Type B pancreatic cell (in vitro differentiated cells): ENCODE data around the gene DCAKD. TPM values are rescaled to one million over a fixed set of nuclear protein-coding genes. Genes with fewer than 3 reads are reported as not detected.

Experiments used
- DNase-seq: peaks from one replicate; pipeline ENCODE4 v3.0.0; 2021; ENCODE audit warnings: mixed read lengths; ENCODE audit not compliant: unreplicated experiment; ENCODE audit errors: extremely low spot score
- H3K27ac Mint-ChIP-seq: 2 replicates; pipeline ENCODE4 v1.8.0; 2021; ENCODE audit warnings: mild to moderate bottlenecking, mixed read lengths
- H3K27me3 Mint-ChIP-seq: 2 replicates; pipeline ENCODE4 v1.8.0; 2021; ENCODE audit warnings: mixed read lengths
- H3K36me3 Mint-ChIP-seq: 2 replicates; pipeline ENCODE4 v1.8.0; 2021; ENCODE audit warnings: mixed read lengths
- H3K4me1 Mint-ChIP-seq: one replicate; pipeline ENCODE4 v1.8.0; 2021; ENCODE audit warnings: mixed read lengths; ENCODE audit not compliant: unreplicated experiment
- H3K4me3 Mint-ChIP-seq: 2 replicates; pipeline ENCODE4 v1.8.0; 2021; ENCODE audit warnings: mild to moderate bottlenecking, mixed read lengths
- H3K9me3 Mint-ChIP-seq: 2 replicates; pipeline ENCODE4 v1.8.0; 2021; ENCODE audit warnings: mixed read lengths
- CTCF ChIP-seq: fragments of 200-600 bp; sonication (generic); conservative IDR thresholded peaks from 2 replicates; pipeline ENCODE4 v1.5.0; 2021; ENCODE audit warnings: antibody characterized with exemption, mild to moderate bottlenecking
- long read RNA-seq: library from polyadenylated mRNA; unstranded; transcript quantifications from one replicate; pipeline ENCODE4 v2.0.0, GENCODE V29; 2020
- total RNA-seq: library from RNA; stranded (reverse); gene quantifications from 2 replicates; pipeline ENCODE4 v1.2.1, GENCODE V29; 2021; ENCODE audit warnings: low replicate concordance

The DCAKD gene
- 40.3 and 57.5 TPM in 2 replicates for total RNA-seq
- long read RNA-seq, transcript DCAKD-205 (5 exons, 990 nt) = major isoform, 16 of 37 reads
- long read RNA-seq, transcript DCAKD-202 (5 exons, 2,030 nt) = minor isoform, 9 of 37 reads
- long read RNA-seq, partial matches to known transcripts = 0 of 37 reads
- long read RNA-seq, other reads (novel, unspliced or antisense) = 10 of 37 reads

GRCh38 chr17:45051060-45051719 lies at the start of gene DCAKD:
TSS of gene DCAKD (minus strand) at chr17:45051632. CDS start at chr17:45034885, 16,747 bp downstream.
- Mint-ChIP-seq H3K27ac (peak within 1 kb of the TSS; percentile 95), H3K4me1 (peaks cover 25% of the 10 kb centered on the region), H3K36me3 (peaks cover 7% of the 10 kb centered on the region), H3K27me3 (no peaks in the 10 kb centered on the region), H3K9me3 (no peaks in the 10 kb centered on the region), H3K4me3 (peak within 1 kb of the TSS; percentile 90)
- no peak for TF ChIP-seq CTCF
- peak; percentile 96 for DNase-seq

GRCh38 chr17:45098869-45099616 lies 47.6 kb upstream of the DCAKD start:
- H3K9me3 Mint-ChIP-seq = no peaks in the 10 kb centered on the region
- H3K4me1 Mint-ChIP-seq = peaks cover 17% of the 10 kb centered on the region
- H3K36me3 Mint-ChIP-seq = peaks cover 31% of the 10 kb centered on the region
- peak overlapping the region; percentile 31 for H3K27ac Mint-ChIP-seq
- H3K4me3 Mint-ChIP-seq = no peak overlapping the region
- peak; percentile 90 for TF ChIP-seq CTCF
- no peaks in the 10 kb centered on the region for H3K27me3 Mint-ChIP-seq
- peak; percentile 88 for DNase-seq

- Mint-ChIP-seq H3K4me3 (no peak overlapping the region), H3K27ac (no peak overlapping the region), H3K36me3 (peaks cover 33% of the 10 kb centered on the region), H3K9me3 (no peaks in the 10 kb centered on the region), H3K27me3 (no peaks in the 10 kb centered on the region), H3K4me1 (peaks cover 17% of the 10 kb centered on the region)
- DNase-seq = no peak
- TF ChIP-seq CTCF = no peak
Observed at GRCh38 chr17:45098081-45098868, 46.8 kb upstream of the DCAKD start.

- Mint-ChIP-seq H3K36me3 (peaks cover 31% of the 10 kb centered on the region), H3K27me3 (no peaks in the 10 kb centered on the region), H3K4me1 (peaks cover 9% of the 10 kb centered on the region), H3K9me3 (no peaks in the 10 kb centered on the region), H3K4me3 (no peak overlapping the region), H3K27ac (no peak overlapping the region)
- TF ChIP-seq CTCF = no peak
- no peak for DNase-seq
Observed at GRCh38 chr17:45096926-45097325, 45.5 kb upstream of the DCAKD start.

GRCh38 chr17:45096141-45096540 lies 44.7 kb upstream of the DCAKD start:
- Mint-ChIP-seq H3K4me1 (peaks cover 6% of the 10 kb centered on the region), H3K9me3 (no peaks in the 10 kb centered on the region), H3K27me3 (no peaks in the 10 kb centered on the region), H3K36me3 (peaks cover 32% of the 10 kb centered on the region), H3K27ac (peak overlapping the region; percentile 25), H3K4me3 (no peak overlapping the region)
- DNase-seq = no peak
- peak; percentile 61 for TF ChIP-seq CTCF
